HepG2 (cell line): ENCODE measurements around the gene JSRP1. TPM values are rescaled to one million over a fixed set of nuclear protein-coding genes. Genes with fewer than 3 reads are reported as not detected.
A peak's percentile ranks its signal among the peaks of the same experiment; 100 is the strongest.

Source experiments
- CENPT ChIP-seq: sonication (generic); formaldehyde crosslinking; IDR thresholded peaks from 2 replicates; pipeline ENCODE4 v1.8.0; 2022; ENCODE audit warnings: low read depth, mild to moderate bottlenecking, moderate library complexity, missing genetic modification reagents
- CHCHD3 ChIP-seq: sonication (generic); formaldehyde crosslinking; IDR thresholded peaks from 2 replicates; pipeline ENCODE4 v1.8.0; 2022; ENCODE audit warnings: mild to moderate bottlenecking, missing genetic modification reagents, moderate library complexity
- CREB3 ChIP-seq: sonication (generic); formaldehyde crosslinking; IDR thresholded peaks from 2 replicates; pipeline ENCODE4 v1.5.0; 2020; ENCODE audit warnings: missing genetic modification reagents
- EZH2 ChIP-seq: conservative IDR thresholded peaks from 2 replicates; pipeline ENCODE4 v1.6.1; 2012; ENCODE audit warnings: mild to moderate bottlenecking, low read depth, low read length, moderate library complexity
- KAT2B ChIP-seq: fragments of 150-350 bp; IDR thresholded peaks from 2 replicates; pipeline ENCODE4 v1.6.1; 2014; ENCODE audit warnings: low read depth, low read length, borderline replicate concordance
- KLF9 ChIP-seq: IDR thresholded peaks from 2 replicates; pipeline ENCODE4 v1.6.1; 2016; ENCODE audit warnings: low read depth
- KMT2B ChIP-seq: IDR thresholded peaks from 2 replicates; pipeline ENCODE4 v1.6.1; 2016; ENCODE audit warnings: missing genetic modification reagents, missing compliant biosample characterization
- MATR3 ChIP-seq: sonication (generic); formaldehyde crosslinking; IDR thresholded peaks from 2 replicates; pipeline ENCODE4 v1.4.0; 2020; ENCODE audit warnings: missing genetic modification reagents
- NCOA1 ChIP-seq: sonication (generic); formaldehyde crosslinking; IDR thresholded peaks from 2 replicates; pipeline ENCODE4 v1.9.0; 2021; ENCODE audit warnings: missing genetic modification reagents
- PATZ1 ChIP-seq: sonication (generic); formaldehyde crosslinking; IDR thresholded peaks from 2 replicates; pipeline ENCODE4 v1.4.0; 2020; ENCODE audit warnings: missing genetic modification reagents
- SIX1 ChIP-seq: sonication (generic); formaldehyde crosslinking; IDR thresholded peaks from 2 replicates; pipeline ENCODE4 v1.4.0; 2020; ENCODE audit warnings: missing genetic modification reagents, borderline replicate concordance
- SMAD9 ChIP-seq: sonication (generic); formaldehyde crosslinking; IDR thresholded peaks from 2 replicates; pipeline ENCODE4 v1.5.1; 2020; ENCODE audit warnings: mild to moderate bottlenecking, missing genetic modification reagents
- SMARCC2 ChIP-seq: fragments of 450-650 bp; IDR thresholded peaks from 2 replicates; pipeline ENCODE4 v1.6.1; 2017; ENCODE audit warnings: antibody characterized with exemption, mild to moderate bottlenecking
- SNRNP70 ChIP-seq: fragments of 200-400 bp; formaldehyde crosslinking; IDR thresholded peaks from 2 replicates; pipeline ENCODE4 v1.6.1; 2017; ENCODE audit warnings: mild to moderate bottlenecking, low read depth, low read length, moderate library complexity
- TAF15 ChIP-seq: fragments of 200-400 bp; formaldehyde crosslinking; IDR thresholded peaks from one replicate; pipeline ENCODE4 v1.6.1; 2018; ENCODE audit warnings: mild to moderate bottlenecking, low read depth, low read length; ENCODE audit not compliant: poor library complexity, severe bottlenecking
- YY1 ChIP-seq: IDR thresholded peaks from 2 replicates; pipeline ENCODE4 v1.6.1; 2011; ENCODE audit warnings: low read length, low read depth, moderate library complexity, mild to moderate bottlenecking; ENCODE audit not compliant: insufficient read depth, insufficient replicate concordance
- ZBTB46 ChIP-seq: sonication (generic); formaldehyde crosslinking; IDR thresholded peaks from 2 replicates; pipeline ENCODE4 v1.4.0; 2020; ENCODE audit warnings: mild to moderate bottlenecking, missing genetic modification reagents, borderline replicate concordance
- ZNF225 ChIP-seq: sonication (generic); formaldehyde crosslinking; IDR thresholded peaks from 2 replicates; pipeline ENCODE4 v1.4.0; 2020; ENCODE audit warnings: mild to moderate bottlenecking, missing genetic modification reagents
- ZNF232 ChIP-seq: sonication (generic); formaldehyde crosslinking; IDR thresholded peaks from 2 replicates; pipeline ENCODE4 v1.4.0; 2020; ENCODE audit warnings: missing genetic modification reagents, borderline replicate concordance
- ZNF362 ChIP-seq: sonication (generic); formaldehyde crosslinking; IDR thresholded peaks from 2 replicates; pipeline ENCODE4 v1.4.0; 2020; ENCODE audit warnings: missing genetic modification reagents, mild to moderate bottlenecking, borderline replicate concordance
- ZNF614 ChIP-seq: IDR thresholded peaks from 2 replicates; pipeline ENCODE4 v1.6.1; 2018; ENCODE audit warnings: missing biosample characterization, missing genetic modification reagents, inconsistent platforms, borderline replicate concordance
- ZNF709 ChIP-seq: sonication (generic); formaldehyde crosslinking; IDR thresholded peaks from 2 replicates; pipeline ENCODE4 v1.5.0; 2020; ENCODE audit warnings: mild to moderate bottlenecking, missing genetic modification reagents
- ZNF747 ChIP-seq: sonication (generic); formaldehyde crosslinking; IDR thresholded peaks from 2 replicates; pipeline ENCODE4 v1.8.1; 2023; ENCODE audit warnings: missing genetic modification reagents, mild to moderate bottlenecking, borderline replicate concordance
- ZNF749 ChIP-seq: sonication (generic); formaldehyde crosslinking; IDR thresholded peaks from 2 replicates; pipeline ENCODE4 v1.8.0; 2022; ENCODE audit warnings: mild to moderate bottlenecking, missing genetic modification reagents, moderate library complexity, borderline replicate concordance
- ZNF850 ChIP-seq: sonication (generic); formaldehyde crosslinking; conservative IDR thresholded peaks from 2 replicates; pipeline ENCODE4 v1.9.0; 2021; ENCODE audit warnings: mild to moderate bottlenecking, missing genetic modification reagents
- polyA plus RNA-seq, 8 experiments: library from polyadenylated mRNA; depleted of rRNA in 3 of 8; stranded (reverse) in 7 of 8; unstranded in 1 of 8; fragments of >200 nt; fragmentation: Illumina TruSeq in 4 of 8; extraction: Trizol in 4 of 8; gene quantifications; 2 replicates each; pipeline versions ENCODE4 v1.2.1 to v1.2.3, GENCODE V29; 2011 to 2016; ENCODE audit warnings: low read depth in 4 of 8, missing spikeins in 1 of 8, mixed read lengths in 1 of 8; ENCODE audit not compliant: insufficient read depth in 1 of 8
- total RNA-seq, 5 experiments: library from RNA; depleted of rRNA; stranded (reverse); fragments of >200 nt; fragmentation: Illumina TruSeq; extraction: Trizol; gene quantifications; 2 replicates each; pipeline ENCODE4 v1.2.3, GENCODE V29; 2016; ENCODE audit warnings: low read depth in 1 of 5

The JSRP1 gene
- total and polyA plus RNA-seq, 2 of the 13 experiments (the other 11 are each of a cell fraction or from before 2014, with no cell fraction given) = 0.16 to 0.38 TPM

GRCh38 chr19:2291185-2291751 is 35.1 kb upstream of the JSRP1 start (continued):
- TF ChIP-seq SNRNP70 = no peak
- TF ChIP-seq ZNF362 (CRISPR knock-in tag) = no peak
- TF ChIP-seq SIX1 (CRISPR knock-in tag) = no peak
- no peak for TF ChIP-seq ZBTB46 (CRISPR knock-in tag)
- TF ChIP-seq ZNF850 (CRISPR knock-in tag) = no peak
- no peak for TF ChIP-seq TAF15
- no peak for TF ChIP-seq SMAD9 (CRISPR knock-in tag)
- no peak for TF ChIP-seq CREB3 (CRISPR knock-in tag)
- TF ChIP-seq YY1 = peak; percentile 18
- TF ChIP-seq ZNF225 = peak; percentile 13; the same call in 1 of the 2 replicates
- no peak for TF ChIP-seq ZNF747
- TF ChIP-seq ZNF614 (CRISPR knock-in tag) = no peak
- no peak for TF ChIP-seq KLF9 (CRISPR knock-in tag)
- no peak for TF ChIP-seq MATR3
- no peak for TF ChIP-seq SMARCC2
- no peak for TF ChIP-seq NCOA1 (CRISPR knock-in tag)
- no peak for TF ChIP-seq ZNF232 (CRISPR knock-in tag)
- no peak for TF ChIP-seq PATZ1 (CRISPR knock-in tag)
- no peak for TF ChIP-seq ZNF749
- no peak for TF ChIP-seq KAT2B
- TF ChIP-seq CENPT (CRISPR knock-in tag) = 0 out of 2 replicates have a peak, but pooled peaks have one; percentile 59
- 0 out of 2 replicates have a peak, but pooled peaks have one; percentile 75 for TF ChIP-seq EZH2
- no peak for TF ChIP-seq ZNF709 (CRISPR knock-in tag)
- TF ChIP-seq CHCHD3 (CRISPR knock-in tag) = 0 out of 2 replicates have a peak, but pooled peaks have one; percentile 36
- TF ChIP-seq KMT2B = no peak
